HG03108 (cell line): ENCODE measurements around the gene CLDN19.
"Not testable (repeated sequence)": the region's sequence is repeated elsewhere in the genome, so short reads cannot be mapped to it uniquely, and the experiment has no call there.

Experiments
- ATAC-seq: cut with Tn5 transposase; IDR thresholded peaks from one replicate; pipeline ENCODE4 v1.9.1; 2021; ENCODE audit warnings: moderate library complexity; ENCODE audit not compliant: unreplicated experiment

CLDN19 gene

GRCh38 chr1:42761567-42761966 is 21.5 kb upstream of the CLDN19 start:
- no peak for ATAC-seq

GRCh38 chr1:42759114-42759513 is 19.1 kb upstream of the CLDN19 start:
- ATAC-seq: no peak

GRCh38 chr1:42758641-42759040 is 18.6 kb upstream of the CLDN19 start:
- no peak for ATAC-seq

- no peak for ATAC-seq
Measured at GRCh38 chr1:42757892-42758275, 17.8 kb upstream of the CLDN19 start.

GRCh38 chr1:42756956-42757891 is 17.2 kb upstream of the CLDN19 start:
- ATAC-seq: no peak

- ATAC-seq: no peak
Measured at GRCh38 chr1:42753070-42753469, 13.0 kb upstream of the CLDN19 start.

- no peak for ATAC-seq
Measured at GRCh38 chr1:42752284-42752683, 12.2 kb upstream of the CLDN19 start.

- ATAC-seq: not testable (repeated sequence)
Measured at GRCh38 chr1:42751511-42752070, 11.6 kb upstream of the CLDN19 start.

GRCh38 chr1:42750041-42750440 is 10.0 kb upstream of the CLDN19 start:
- ATAC-seq: no peak

GRCh38 chr1:42748461-42749410 is 8.7 kb upstream of the CLDN19 start:
- no peak for ATAC-seq

- ATAC-seq: no peak
Measured at GRCh38 chr1:42748021-42748420, 8.0 kb upstream of the CLDN19 start.

GRCh38 chr1:42747125-42747524 is 7.1 kb upstream of the CLDN19 start:
- ATAC-seq: no peak

GRCh38 chr1:42746436-42747105 is 6.5 kb upstream of the CLDN19 start:
- no peak for ATAC-seq

GRCh38 chr1:42745851-42746250 is 5.8 kb upstream of the CLDN19 start:
- ATAC-seq: no peak

- ATAC-seq: no peak
Measured at GRCh38 chr1:42744148-42744413, 4.0 kb upstream of the CLDN19 start.

GRCh38 chr1:42743317-42744147 is 3.5 kb upstream of the CLDN19 start:
- ATAC-seq: no peak

GRCh38 chr1:42742617-42743316 is 2.7 kb upstream of the CLDN19 start:
- ATAC-seq: no peak

- no peak for ATAC-seq
Measured at GRCh38 chr1:42742141-42742540, 2.1 kb upstream of the CLDN19 start.

- ATAC-seq: no peak
Measured at GRCh38 chr1:42741706-42742105, 1.7 kb upstream of the CLDN19 start.
